MCF 10A (cell line): ENCODE data around the gene THAP9. TPM values are rescaled to one million over a fixed set of nuclear protein-coding genes. Genes with fewer than 3 reads are reported as not detected.
"Not testable (repeated sequence)": the region's sequence is repeated elsewhere in the genome, so short reads cannot be mapped to it uniquely, and the experiment has no call there.

ENCODE experiments used
- BruUV-seq: library from RNA; stranded (reverse); fragments of 400-500 nt; replicated peaks from 2 replicates; lab custom pipeline; 2021; lab: Mats Ljungman, UMichigan
- CTCF ChIA-PET: fragments of 300-600 bp; sonication (Branson Sonifier 250); formaldehyde crosslinking; extraction: SDS; loops from one replicate; lab custom pipeline; 2021; ENCODE audit warnings: antibody characterized with exemption, inconsistent platforms; lab: Yijun Ruan, JAX
- POLR2A ChIA-PET: fragments of 300-600, 350-650 bp; sonication (Branson Sonifier 250); formaldehyde crosslinking; extraction: SDS; loops from one replicate; lab custom pipeline; 2020; ENCODE audit warnings: antibody characterized with exemption, inconsistent platforms; lab: Yijun Ruan, JAX
- DNase-seq: peaks from one replicate; pipeline ENCODE4 v3.0.0-alpha.2; 2018; ENCODE audit not compliant: unreplicated experiment
- H3K27ac Mint-ChIP-seq: one replicate; pipeline ENCODE4 v1.8.0; 2022; ENCODE audit warnings: mild to moderate bottlenecking, low read depth, mixed read lengths; ENCODE audit not compliant: unreplicated experiment
- H3K27me3 Mint-ChIP-seq: one replicate; pipeline ENCODE4 v1.8.0; 2022; ENCODE audit warnings: mixed read lengths; ENCODE audit not compliant: insufficient read depth, unreplicated experiment
- H3K36me3 Mint-ChIP-seq: one replicate; pipeline ENCODE4 v1.8.0; 2022; ENCODE audit warnings: mild to moderate bottlenecking, moderate library complexity, mixed read lengths; ENCODE audit not compliant: insufficient read depth, unreplicated experiment
- H3K4me1 Mint-ChIP-seq: one replicate; pipeline ENCODE4 v1.8.0; 2022; ENCODE audit warnings: mixed read lengths; ENCODE audit not compliant: insufficient read depth, unreplicated experiment
- H3K4me3 Mint-ChIP-seq: one replicate; pipeline ENCODE4 v1.8.0; 2022; ENCODE audit warnings: mild to moderate bottlenecking, moderate library complexity, mixed read lengths; ENCODE audit not compliant: unreplicated experiment
- H3K9me3 Mint-ChIP-seq: one replicate; pipeline ENCODE4 v1.8.0; 2022; ENCODE audit warnings: mixed read lengths; ENCODE audit not compliant: unreplicated experiment
- CTCF ChIP-seq: fragments of 200-600 bp; IDR thresholded peaks from one replicate; pipeline ENCODE4 v1.8.0; 2022; ENCODE audit warnings: antibody characterized with exemption, mild to moderate bottlenecking; ENCODE audit not compliant: unreplicated experiment
- intact Hi-C: fragments of 100-400 bp; cut with micrococcal nuclease; formaldehyde crosslinking; loops from 2 replicates; pipeline ENCODE4 v1.14.1; 2022
- total RNA-seq: library from RNA; stranded (reverse); gene quantifications from 2 replicates; pipeline ENCODE4 v1.2.3, GENCODE V29; 2022

THAP9 gene
- total RNA-seq, 1 experiment from 2014 or later: 4.0 TPM

GRCh38 chr4:82852751-82853285, 47.7 kb upstream of the THAP9 start:
- Mint-ChIP-seq H3K36me3 (peaks cover 97% of the 10 kb centered on the region), H3K27ac (peak overlapping the region; percentile 42), H3K4me1 (peaks cover 6% of the 10 kb centered on the region), H3K9me3 (no peaks in the 10 kb centered on the region), H3K4me3 (no peak overlapping the region), H3K27me3 (no peaks in the 10 kb centered on the region)
- no peak for DNase-seq
- BruUV-seq: no TSS peak
- peak; percentile 4 for TF ChIP-seq CTCF
- intact Hi-C loops: loop anchor here (1.0 kb wide), 1 partner anchor 45 kb away; no protein-coding TSS in a partner anchor
- ChIA-PET CTCF (interaction anchor here (0.7 to 1.4 kb wide), 7 partner anchors 10 to 1937 kb away, joined by 3 to 7 read pairs (median 3); no protein-coding TSS in a partner anchor), POLR2A (interaction anchor here (0.8 to 6.1 kb wide), 3 partner anchors 13 to 46 kb away, joined by 3 to 26 read pairs (median 5); partner anchors contain the start of gene THAP9)

- POLR2A ChIA-PET: interaction anchor here (0.8 to 0.9 kb wide), 2 partner anchors 17 to 25 kb away, joined by 3 to 5 read pairs; no protein-coding TSS in a partner anchor
- intact Hi-C loops: not testable (repeated sequence)
These were observed 40.0 kb upstream of the THAP9 start for GRCh38 chr4:82860487-82860886.

GRCh38 chr4:82861529-82861928, 39.0 kb upstream of the THAP9 start:
- no peak for DNase-seq
- H3K27me3 Mint-ChIP-seq: no peaks in the 10 kb centered on the region
- CTCF ChIA-PET: no interaction called here
- H3K36me3 Mint-ChIP-seq: peaks cover 84% of the 10 kb centered on the region
- intact Hi-C loops: no loop called here
- H3K9me3 Mint-ChIP-seq: no peaks in the 10 kb centered on the region
- no peak for TF ChIP-seq CTCF
- H3K4me3 Mint-ChIP-seq: no peak overlapping the region
- H3K4me1 Mint-ChIP-seq: peaks cover 20% of the 10 kb centered on the region
- BruUV-seq: no TSS peak
- no peak overlapping the region for H3K27ac Mint-ChIP-seq
- POLR2A ChIA-PET: interaction anchor here (1.0 to 1.1 kb wide), 2 partner anchors 18 to 40 kb away, joined by 4 read pairs; no protein-coding TSS in a partner anchor

More at GRCh38 chr4:82860487-82860886, 40.0 kb upstream of the THAP9 start:
- H3K9me3 Mint-ChIP-seq, H3K4me1 Mint-ChIP-seq, BruUV-seq, H3K27me3 Mint-ChIP-seq, H3K27ac Mint-ChIP-seq, DNase-seq, H3K4me3 Mint-ChIP-seq, CTCF ChIA-PET: not testable (repeated sequence)
- H3K36me3 Mint-ChIP-seq: peaks cover 84% of the 10 kb centered on the region

GRCh38 chr4:82864336-82864979, 36.1 kb upstream of the THAP9 start:
- Mint-ChIP-seq H3K27me3 (no peaks in the 10 kb centered on the region), H3K4me1 (peaks cover 20% of the 10 kb centered on the region), H3K36me3 (peaks cover 98% of the 10 kb centered on the region), H3K9me3 (no peaks in the 10 kb centered on the region), H3K4me3 (peak overlapping the region; percentile 41), H3K27ac (peak overlapping the region; percentile 96)
- ChIA-PET CTCF (no interaction called here), POLR2A (interaction anchor here (0.7 to 1.9 kb wide), 3 partner anchors 21 to 47 kb away, joined by 5 to 7 read pairs (median 6); no protein-coding TSS in a partner anchor)
- BruUV-seq: no TSS peak
- TF ChIP-seq CTCF: no peak
- DNase-seq: no peak
- intact Hi-C loops: no loop called here
